Measurements from ENCODE around the gene SPAG17. TPM values are rescaled to one million over a fixed set of nuclear protein-coding genes. Genes with fewer than 3 reads are reported as not detected.

Gene SPAG17
- total and polyA plus RNA-seq, 2 of the 4 experiments (the other 2 are of a cell fraction) = 0.10 TPM; not detected in 1

- BruUV-seq (replicated peaks) = no TSS peak
- no peak overlapping the region for H2BK20ac ChIP-seq (ENCODE audit: low read depth, low read length)
- no peak overlapping the region for H3K18ac ChIP-seq (ENCODE audit: low read depth, low read length)
- H2BK120ac ChIP-seq (ENCODE audit: low read depth, low read length) = no peak overlapping the region
- H3K4me2 ChIP-seq (ENCODE audit: low read depth, low read length) = no peak overlapping the region
- H3K23ac ChIP-seq (ENCODE audit: low read depth, low read length) = no peak overlapping the region
- H3K56ac ChIP-seq (ENCODE audit: extremely low read depth, insufficient read depth, low read length) = no peak overlapping the region
- WGBS, 2 experiments (ENCODE audit: extremely low coverage in 2 of 2, insufficient read length in 1 of 2) = 32% methylated on average over 3 of the region's 9 CpGs; no CpG with 5 or more reads in 1 of the 2 experiments
- dilution Hi-C loops (cut with HindIII; ENCODE audit: low sequenced_read_pairs, unreplicated experiment) (no loop called here), intact Hi-C loops (cut with micrococcal nuclease) (loop anchor here (2.0 kb wide), 1 partner anchor 171 kb away; no protein-coding TSS in a partner anchor), in situ Hi-C loops (cut with MboI; ENCODE audit: low sequenced_read_pairs) (loop anchor here (10.0 kb wide), 1 partner anchor 81 kb away; no protein-coding TSS in a partner anchor)
- ATAC-seq (ENCODE audit: low read depth) (no peak), DNase-seq (no peak)
- H3K9me1 ChIP-seq (ENCODE audit: insufficient read depth, low read length) = no peaks in the 10 kb centered on the region
- H3K4ac ChIP-seq (ENCODE audit: low read depth, low read length) = no peak overlapping the region
- H3K9me3 ChIP-seq (ENCODE audit: control insufficient read depth, insufficient read depth, low read length) = no peaks in the 10 kb centered on the region
- H4K5ac ChIP-seq (ENCODE audit: low read depth, low read length) = no peak overlapping the region
- no peak overlapping the region for H4K8ac ChIP-seq (ENCODE audit: low read depth in 2 of 2, low read length in 2 of 2)
- ChIA-PET POLR2A (ENCODE audit: unreplicated experiment) (no interaction called here), CTCF (interaction anchor here (0.6 kb wide), 1 partner anchor 721 kb away, joined by 6 read pairs; no protein-coding TSS in a partner anchor)
- no peak overlapping the region for H4K91ac ChIP-seq (ENCODE audit: insufficient read depth, low read depth, low read length)
- H2AK5ac ChIP-seq (ENCODE audit: low read depth, low read length) = no peak overlapping the region
- TF ChIP-seq, protein P1, sequence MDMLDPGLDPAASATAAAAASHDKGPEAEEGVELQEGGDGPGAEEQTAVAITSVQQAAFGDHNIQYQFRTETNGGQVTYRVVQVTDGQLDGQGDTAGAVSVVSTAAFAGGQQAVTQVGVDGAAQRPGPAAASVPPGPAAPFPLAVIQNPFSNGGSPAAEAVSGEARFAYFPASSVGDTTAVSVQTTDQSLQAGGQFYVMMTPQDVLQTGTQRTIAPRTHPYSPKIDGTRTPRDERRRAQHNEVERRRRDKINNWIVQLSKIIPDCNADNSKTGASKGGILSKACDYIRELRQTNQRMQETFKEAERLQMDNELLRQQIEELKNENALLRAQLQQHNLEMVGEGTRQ (IDR thresholded peaks at IDR 0.05; ENCODE audit: low read depth, low read length) = no peak
- TF ChIP-seq ELK1 (IDR thresholded peaks at IDR 0.05; ENCODE audit: borderline replicate concordance, low read depth, low read length) = no peak
- no peaks in the 10 kb centered on the region for H3K79me1 ChIP-seq (ENCODE audit: low read depth in 1 of 2, low read length in 2 of 2)
- H4K20me1 ChIP-seq (ENCODE audit: insufficient read depth, low read length) = no peaks in the 10 kb centered on the region
- no peak overlapping the region for H3K4me3 ChIP-seq (ENCODE audit: insufficient read depth, low read depth, low read length)
- H3K4me1 ChIP-seq (ENCODE audit: control insufficient read depth, insufficient read depth, low read length) = no peaks in the 10 kb centered on the region
- H3K9ac ChIP-seq (ENCODE audit: low read depth, low read length) = no peak overlapping the region
- H3K27ac ChIP-seq (ENCODE audit: insufficient read depth, low read length) = no peak overlapping the region
- no peaks in the 10 kb centered on the region; the same call in 1 of the 2 replicates for H3K27me3 ChIP-seq (ENCODE audit: control insufficient read depth, insufficient read depth, low read length)
- no peak overlapping the region for H2BK15ac ChIP-seq (ENCODE audit: low read depth, low read length)
- H3K36me3 ChIP-seq (ENCODE audit: control insufficient read depth, insufficient read depth, low read length) = no peaks in the 10 kb centered on the region
- no peak overlapping the region for H2AK9ac ChIP-seq (replicated peaks; ENCODE audit: low read depth, low read length, poor library complexity)
- no peak overlapping the region for H2AFZ ChIP-seq (replicated peaks; ENCODE audit: low read length, poor library complexity)
- H3K14ac ChIP-seq (replicated peaks; ENCODE audit: low read depth, low read length) = no peak overlapping the region
- no peak overlapping the region for H2BK5ac ChIP-seq (ENCODE audit: low read depth, low read length, poor library complexity, severe bottlenecking)
These were observed 111.2 kb downstream of the SPAG17 start for GRCh38 chr1:118073648-118074435.

Data from IMR-90 (cell line).